ENCODE results near the gene ANKRD22. TPM values are rescaled to one million over a fixed set of nuclear protein-coding genes. Genes with fewer than 3 reads are reported as not detected.

ANKRD22 gene
- total and polyA plus RNA-seq, 2 of the 8 experiments (the other 6 are each of a cell fraction or from before 2014, with no cell fraction given): 0.68 TPM; not detected in 1

DNA sequence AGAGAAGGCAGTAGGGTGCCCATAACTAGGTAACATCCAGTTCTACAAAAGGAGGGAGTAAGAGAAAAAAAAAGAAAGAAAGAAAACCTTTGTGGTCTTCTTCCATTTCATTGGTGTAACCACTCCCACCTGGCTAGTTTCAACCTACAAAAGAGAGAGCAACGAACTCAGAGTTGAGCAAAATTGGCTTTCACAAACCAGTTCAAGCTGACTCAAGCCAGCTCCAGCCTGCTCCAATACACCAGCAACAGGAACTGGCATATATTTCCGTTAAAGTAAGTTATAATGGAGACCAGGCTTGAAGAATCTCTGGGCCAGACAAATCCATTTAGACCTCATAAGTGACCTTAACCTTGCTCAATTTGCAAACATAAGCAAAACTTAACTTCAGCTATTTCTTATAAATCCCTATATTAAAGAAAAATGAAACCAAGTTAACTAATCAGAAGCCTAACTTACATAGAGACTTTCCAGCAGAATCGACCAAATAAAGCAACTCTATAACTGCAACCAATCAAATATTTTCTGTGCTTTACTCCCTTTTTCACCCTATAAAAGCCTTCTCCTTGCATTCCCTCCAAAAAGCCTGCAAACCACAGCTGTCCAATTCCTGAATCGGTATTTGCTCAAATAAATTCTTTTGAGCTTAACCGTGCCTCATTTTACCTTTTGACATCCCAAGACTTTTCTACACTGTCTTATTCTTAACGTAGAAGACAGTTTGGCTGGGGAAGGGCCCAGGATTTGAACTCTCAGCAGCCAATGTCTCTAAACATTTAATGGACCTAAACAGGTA, 10.1 kb downstream of the ANKRD22 start:
- Histone ChIP-seq H2BK20ac (ENCODE audit: low read length) (no peak overlapping the region), H4K5ac (ENCODE audit: insufficient read length, low read depth, low read length) (no peak overlapping the region), H3K4me1 (replicated peaks in 1 of 4; ENCODE audit: control insufficient read depth in 3 of 4, insufficient read depth in 4 of 4, low read length in 3 of 4) (no peaks in the 10 kb centered on the region), H4K20me1 (replicated peaks in 1 of 2; ENCODE audit: control insufficient read depth in 1 of 2, insufficient read depth in 2 of 2, low read length in 2 of 2) (no peaks in the 10 kb centered on the region), H3K79me1 (ENCODE audit: low read depth, low read length) (no peaks in the 10 kb centered on the region), H3K4ac (replicated peaks; ENCODE audit: insufficient read length, low read depth, low read length) (no peak overlapping the region), H2AK5ac (ENCODE audit: low read depth, low read length) (no peak overlapping the region), H3K4me2 (ENCODE audit: insufficient read depth in 1 of 2, low read depth in 2 of 2, low read length in 2 of 2) (no peak overlapping the region), H3K18ac (ENCODE audit: extremely low read depth, low read length) (no peak overlapping the region), H3K27me3 (replicated peaks in 1 of 4; ENCODE audit: control insufficient read depth in 3 of 4, extremely low read depth in 1 of 4, insufficient read depth in 3 of 4, low read length in 3 of 4) (peaks cover 0 to under 1% (median 0%) of the 10 kb centered on the region in 4 experiments; a peak in 1 of 7 replicates), H2BK15ac (ENCODE audit: low read length) (no peak overlapping the region), H2BK120ac (replicated peaks; ENCODE audit: low read depth, low read length) (no peak overlapping the region), H3K4me3 (ENCODE audit: extremely low read depth in 1 of 4, insufficient read depth in 2 of 4, low read depth in 3 of 4, low read length in 4 of 4) (no peak overlapping the region), H2BK5ac (ENCODE audit: low read depth, low read length) (no peak overlapping the region), H3K23me2 (ENCODE audit: low read depth, low read length) (no peaks in the 10 kb centered on the region), H3K23ac (ENCODE audit: insufficient read length) (no peak overlapping the region), H2BK12ac (ENCODE audit: low read depth, low read length) (no peak overlapping the region), H2AFZ (ENCODE audit: low read length) (peak overlapping the region; percentile 73), H3K56ac (replicated peaks; ENCODE audit: insufficient read length, low read depth, low read length) (no peak overlapping the region), H4K8ac (ENCODE audit: extremely low read depth, insufficient read depth, low read length) (no peak overlapping the region), H4K91ac (replicated peaks; ENCODE audit: insufficient read length, low read length) (no peak overlapping the region), H3K9me3 (ENCODE audit: insufficient read depth in 2 of 2, low read depth in 1 of 2, low read length in 1 of 2) (no peaks in the 10 kb centered on the region), H3K9ac (replicated peaks in 1 of 4; ENCODE audit: extremely low read depth in 1 of 4, low read depth in 3 of 4, low read length in 3 of 4) (no peak overlapping the region), H3K14ac (ENCODE audit: insufficient read length) (no peak overlapping the region), H3K79me2 (ENCODE audit: control insufficient read depth in 1 of 2, insufficient read depth in 2 of 2, low read length in 2 of 2) (no peaks in the 10 kb centered on the region), H3K36me3 (ENCODE audit: control insufficient read depth in 2 of 4, insufficient read depth in 4 of 4, low read length in 3 of 4) (no peaks in the 10 kb centered on the region), H3K27ac (ENCODE audit: low read depth, low read length) (no peak overlapping the region)
- DNase-seq (ENCODE audit: low read depth in 1 of 2, low spot score in 2 of 2): no peak
- ChIA-PET CTCF (ENCODE audit: partially characterized antibody) (interaction anchor here (0.6 to 4.6 kb wide), 7 partner anchors 21 to 808 kb away, joined by 3 to 31 read pairs (median 4); no protein-coding TSS in a partner anchor), POLR2A (ENCODE audit: partially characterized antibody) (no interaction called here)
- TF ChIP-seq CHD1 (IDR thresholded peaks at IDR 0.05; ENCODE audit: low read depth, low read length): no peak
- no peak for TF ChIP-seq CEBPB (IDR thresholded peaks at IDR 0.05; ENCODE audit: low read depth, low read length)
- TF ChIP-seq CBX8 (IDR thresholded peaks at IDR 0.05; ENCODE audit: borderline replicate concordance, low read depth, low read length): no peak
- TF ChIP-seq YY1 (IDR thresholded peaks at IDR 0.05; ENCODE audit: low read depth, low read length): no peak
- 94% methylated on average over 6 of the region's 6 CpGs; no CpG with 5 or more reads in 1 of the 2 experiments for WGBS, 2 experiments (ENCODE audit: extremely low coverage in 1 of 2, insufficient coverage in 1 of 2, insufficient read length in 1 of 2, insufficient replicate concordance in 2 of 2, low coverage in 1 of 2, low lambda C conversion rate in 2 of 2, missing lambda C conversion rate in 1 of 2)
- FAIRE-seq: no peak
